Epithelial cell of proximal tubule (primary cell): Measurements from ENCODE around the gene EVA1A. TPM values are rescaled to one million over a fixed set of nuclear protein-coding genes. Genes with fewer than 3 reads are reported as not detected.

Source experiments
- DNase-seq: peaks from one replicate; pipeline ENCODE4 v3.0.0-alpha.2; 2011; ENCODE audit warnings: low read depth
- H3K4me3 ChIP-seq: 2 replicates; pipeline ENCODE4 v1.5.1; 2011; ENCODE audit warnings: low read depth, mild to moderate bottlenecking, low read length
- CTCF ChIP-seq: conservative IDR thresholded peaks from 2 replicates; pipeline ENCODE4 v1.5.1; 2012; ENCODE audit warnings: low read depth, mild to moderate bottlenecking, low read length
- total RNA-seq: library from RNA; depleted of rRNA; stranded (reverse); fragments of >200 nt; gene quantifications from 2 replicates; pipeline ENCODE4 v1.2.3, GENCODE V29; 2015

Gene EVA1A
- total RNA-seq, 1 donor from 2014 or later, result 67.0 TPM

GRCh38 chr2:75524276-75524911 lies 36.3 kb downstream of the EVA1A start:
- no peak for TF ChIP-seq CTCF
- H3K4me3 ChIP-seq, result no peak overlapping the region
- no peak for DNase-seq

GRCh38 chr2:75523313-75524275 lies 37.1 kb downstream of the EVA1A start:
- no peak overlapping the region for H3K4me3 ChIP-seq

GRCh38 chr2:75522543-75523312 lies 38.0 kb downstream of the EVA1A start:
- TF ChIP-seq CTCF, result no peak
- no peak overlapping the region for H3K4me3 ChIP-seq
- DNase-seq, result no peak

More at GRCh38 chr2:75523313-75524275, 37.1 kb downstream of the EVA1A start:
- no peak for TF ChIP-seq CTCF
- no peak for DNase-seq

GRCh38 chr2:75521225-75521872 lies 39.4 kb downstream of the EVA1A start:
- TF ChIP-seq CTCF, result no peak
- no peak for DNase-seq
- no peak overlapping the region for H3K4me3 ChIP-seq

GRCh38 chr2:75519843-75520242 lies 40.9 kb downstream of the EVA1A start:
- no peak for TF ChIP-seq CTCF
- H3K4me3 ChIP-seq, result no peak overlapping the region
- no peak for DNase-seq

- DNase-seq, result no peak
- TF ChIP-seq CTCF, result no peak
- H3K4me3 ChIP-seq, result no peak overlapping the region
These were observed 41.9 kb downstream of the EVA1A start for GRCh38 chr2:75518638-75519465.
